HG02884 (cell line): ENCODE results near the gene SYVN1.
A peak's percentile ranks its signal among the peaks of the same experiment; 100 is the strongest.
"Not testable (repeated sequence)": the region's sequence is repeated elsewhere in the genome, so short reads cannot be mapped to it uniquely, and the experiment has no call there.

Source experiments
- ATAC-seq: cut with Tn5 transposase; IDR thresholded peaks from one replicate; pipeline ENCODE4 v1.9.1; 2021; ENCODE audit warnings: mild to moderate bottlenecking, moderate library complexity; ENCODE audit not compliant: unreplicated experiment

SYVN1 gene

DNA sequence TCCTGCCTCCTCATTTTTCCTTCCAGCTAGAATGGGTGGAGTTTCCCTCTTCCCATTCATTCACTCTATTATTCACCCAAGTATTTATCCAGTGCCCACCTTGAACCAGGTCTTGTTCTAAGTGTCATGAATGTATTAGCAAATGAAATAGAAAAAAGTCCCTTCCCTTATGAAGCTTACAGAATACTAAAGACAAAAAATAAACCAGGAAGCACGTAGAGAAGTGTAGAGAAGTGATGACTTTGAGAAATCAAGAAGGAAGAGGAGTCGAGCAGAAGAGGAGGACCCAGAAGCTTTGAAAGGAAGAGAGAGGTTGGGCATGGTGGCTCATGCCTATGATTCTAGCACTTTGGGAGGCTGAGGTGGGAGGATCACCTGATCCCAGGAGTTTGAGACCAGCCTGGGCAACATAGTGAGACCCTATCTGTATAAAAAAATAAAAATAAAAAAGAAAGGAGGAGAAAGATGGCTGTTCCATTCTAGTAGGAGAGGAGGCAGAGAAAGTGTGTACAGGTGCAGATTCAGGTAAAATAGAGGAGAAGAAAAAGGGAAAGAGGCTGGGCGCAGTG is 17.1 kb upstream of the SYVN1 start:
- no peak for ATAC-seq

DNA sequence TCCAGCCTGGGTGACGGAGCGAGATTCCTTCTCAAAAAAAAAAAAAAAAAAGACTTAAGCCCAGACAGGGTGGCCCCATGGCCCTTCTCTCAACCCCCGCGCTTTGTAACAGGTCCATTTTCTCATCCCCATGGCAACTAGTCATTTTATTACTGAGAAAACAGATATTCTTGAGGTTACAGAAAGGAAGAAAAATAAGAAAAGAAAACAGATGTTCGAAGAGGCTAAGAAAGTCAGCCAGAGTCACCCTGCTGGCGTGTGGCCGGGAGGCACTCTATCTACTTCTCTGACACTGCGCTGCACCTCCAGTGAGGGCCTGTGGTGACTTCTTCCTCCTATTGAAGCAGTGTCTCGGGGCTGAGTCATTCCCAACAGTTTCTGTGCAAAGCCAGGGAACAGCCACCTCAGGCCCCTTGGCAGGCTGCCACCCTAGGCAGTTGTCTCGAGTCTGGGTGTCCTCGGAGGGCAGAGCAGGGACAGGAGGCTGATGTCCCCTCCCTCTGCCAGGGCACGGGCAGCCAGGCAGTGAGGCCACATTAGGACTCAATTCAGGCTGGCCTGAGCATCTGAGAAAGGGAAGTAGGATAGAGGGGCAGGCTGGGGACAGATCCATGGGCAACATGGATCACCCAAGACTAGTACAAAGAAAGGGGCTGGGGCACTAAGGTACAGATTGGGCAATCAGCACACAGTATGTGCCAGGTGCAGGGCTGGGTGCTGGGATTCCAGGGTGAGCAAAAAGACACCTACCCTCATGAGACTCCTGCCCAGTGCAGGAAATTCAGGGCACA is 16.4 kb upstream of the SYVN1 start:
- no peak for ATAC-seq

DNA sequence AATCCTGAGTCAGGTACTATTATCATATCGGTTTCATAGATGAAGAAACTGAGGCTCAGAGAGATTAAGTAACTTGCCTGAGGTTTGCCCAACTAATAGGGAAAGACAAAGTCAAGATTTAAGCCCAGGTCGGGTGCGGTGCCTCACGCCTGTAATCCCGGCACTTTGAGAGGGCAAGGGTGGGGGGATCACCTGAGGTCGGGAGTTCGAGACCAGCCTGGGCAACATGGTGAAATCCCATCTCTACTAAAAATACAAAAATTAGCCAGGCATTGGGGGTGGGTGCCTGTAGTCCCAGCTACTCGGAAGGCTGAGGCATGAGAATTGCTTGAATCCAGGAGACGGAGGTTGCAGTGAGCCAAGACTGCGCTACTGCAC is 15.8 kb upstream of the SYVN1 start:
- ATAC-seq = not testable (repeated sequence)

DNA sequence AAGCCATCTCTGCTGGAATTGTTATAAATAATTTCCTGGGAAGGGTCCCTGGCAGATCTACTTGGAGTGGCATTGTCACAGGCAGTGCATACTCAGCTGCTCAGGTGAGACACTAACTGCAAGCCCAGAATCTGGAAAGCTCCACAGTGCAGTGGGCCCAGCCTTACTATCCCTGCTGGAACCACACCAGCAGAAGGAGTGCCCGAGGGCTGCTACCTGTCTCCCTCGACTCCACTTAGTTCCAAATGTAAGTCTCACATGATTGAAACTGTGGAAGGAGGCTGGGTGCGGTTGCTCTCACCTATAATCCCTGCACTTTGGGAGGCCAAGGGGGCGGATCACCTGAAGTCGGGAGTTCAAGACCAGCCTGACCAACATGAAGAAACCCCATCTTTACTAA is 14.3 kb upstream of the SYVN1 start:
- no peak for ATAC-seq

- ATAC-seq = no peak
Measured at GRCh38 chr11:65147352-65148075, 13.2 kb upstream of the SYVN1 start.

DNA sequence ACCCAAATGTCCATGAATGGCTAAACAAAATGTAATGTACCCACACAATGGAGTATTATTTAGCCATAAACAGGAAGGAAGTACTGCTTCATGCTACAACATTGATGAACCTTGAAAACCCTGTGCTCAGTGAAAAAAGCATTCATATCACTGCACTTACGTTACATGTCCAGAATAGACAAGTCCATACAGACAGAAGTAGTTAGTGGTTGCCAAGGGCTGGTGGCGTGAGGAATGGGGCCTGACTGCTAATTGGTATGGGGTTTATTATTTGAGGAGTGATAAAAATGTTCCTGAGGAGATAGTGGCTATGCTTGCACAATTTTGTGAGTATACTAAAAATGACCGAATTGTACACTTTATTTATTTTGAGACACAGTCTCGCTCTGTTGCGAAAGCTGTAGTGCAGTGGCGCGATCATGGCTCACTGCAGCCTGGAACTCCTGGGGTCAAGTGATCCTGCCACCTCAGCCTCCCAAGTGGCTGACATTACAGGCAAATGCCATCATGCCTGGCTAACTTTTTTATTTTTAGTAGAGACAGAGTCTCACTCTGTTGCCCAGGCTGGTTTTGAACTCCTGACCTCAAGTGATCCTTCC is 7.7 kb upstream of the SYVN1 start:
- no peak for ATAC-seq

DNA sequence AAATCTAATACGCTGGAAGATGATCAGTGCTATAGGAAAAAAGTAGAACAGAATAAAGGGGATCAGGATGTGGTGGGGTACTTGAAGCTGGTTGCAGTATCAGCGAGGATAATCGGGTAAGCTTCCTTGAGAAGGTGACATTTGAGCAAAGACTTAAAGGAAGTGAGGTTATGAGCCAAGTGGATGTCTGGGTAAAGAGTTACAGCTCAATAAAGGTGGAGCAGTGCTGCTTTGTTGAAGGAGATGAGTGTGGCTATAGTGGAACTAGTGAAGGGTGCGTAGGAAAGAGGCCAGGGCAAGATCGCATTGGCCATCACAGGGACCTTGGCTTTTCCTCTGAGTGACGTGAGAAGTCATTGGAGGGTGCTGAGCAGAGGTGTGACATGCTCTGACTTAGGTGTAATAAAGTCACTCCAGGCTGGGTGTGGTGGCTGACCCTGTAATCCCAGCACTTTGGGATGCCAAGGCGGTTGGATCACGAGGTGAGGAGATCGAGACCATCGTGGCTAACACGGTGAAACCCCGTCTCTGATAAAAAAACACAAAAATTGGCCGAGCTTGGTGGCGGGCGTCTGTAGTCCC is 2.3 kb upstream of the SYVN1 start:
- ATAC-seq = no peak

DNA sequence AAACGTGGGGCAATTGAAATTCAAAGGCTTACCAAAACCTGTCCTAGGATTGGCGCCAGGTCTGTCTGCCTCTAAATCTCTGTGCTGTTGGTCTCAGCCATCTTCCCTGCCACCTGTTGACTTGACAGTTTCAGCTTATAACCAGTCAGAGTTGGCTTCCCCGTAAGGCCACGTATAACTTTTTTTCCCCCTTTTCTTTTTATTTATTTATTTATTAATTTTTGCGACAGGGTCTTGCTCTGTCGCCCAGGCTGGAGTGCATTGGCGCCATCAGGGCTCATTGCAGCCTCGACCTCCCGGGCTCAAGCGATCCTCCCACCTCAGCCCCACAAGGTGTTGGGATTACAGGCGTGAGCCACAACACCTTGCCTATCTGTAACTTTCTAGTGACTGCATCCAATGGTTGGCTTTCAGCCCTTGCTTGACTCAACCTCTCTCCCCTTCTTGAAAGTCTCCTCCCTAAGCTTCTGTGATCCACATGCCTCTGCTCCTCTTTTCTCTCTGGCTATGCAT is 1.4 kb upstream of the SYVN1 start:
- ATAC-seq = no peak

DNA sequence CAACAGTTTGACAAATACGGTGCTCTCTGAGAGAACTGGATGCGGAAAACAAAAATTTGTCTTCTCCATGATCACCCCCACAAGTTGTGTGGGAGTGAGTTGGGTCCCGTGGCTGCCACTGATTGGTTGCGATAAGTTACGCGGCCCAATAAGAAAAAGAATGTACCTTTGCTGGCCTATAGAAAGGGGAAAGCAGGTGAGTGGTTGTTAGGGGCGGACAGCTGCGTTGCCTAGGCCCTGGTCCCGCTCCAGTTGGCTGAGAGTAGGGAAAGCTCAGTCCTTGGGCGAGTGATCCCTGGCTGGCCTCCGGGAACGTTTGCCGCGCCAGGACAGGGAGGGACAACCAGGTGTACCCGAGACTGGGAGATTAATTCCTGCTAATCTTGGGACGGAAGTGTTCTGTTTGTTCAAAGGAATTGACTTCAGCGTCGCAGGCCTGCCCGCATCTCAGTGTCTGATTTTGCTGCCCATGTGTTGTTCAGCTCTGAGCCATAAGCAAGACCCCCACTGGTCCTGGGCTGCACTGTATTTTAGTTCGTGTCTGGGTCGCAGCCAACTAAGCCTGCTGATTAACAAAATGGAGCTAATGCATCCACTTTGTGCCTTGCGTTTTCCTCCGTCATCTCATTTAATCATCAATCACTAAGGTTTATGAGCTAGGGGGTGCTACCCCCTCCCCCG is 773 bp upstream of the SYVN1 start:
- ATAC-seq = peak; percentile 70

- ATAC-seq = no peak
Measured at GRCh38 chr11:65133724-65134123, 595 bp downstream of the SYVN1 start.

DNA sequence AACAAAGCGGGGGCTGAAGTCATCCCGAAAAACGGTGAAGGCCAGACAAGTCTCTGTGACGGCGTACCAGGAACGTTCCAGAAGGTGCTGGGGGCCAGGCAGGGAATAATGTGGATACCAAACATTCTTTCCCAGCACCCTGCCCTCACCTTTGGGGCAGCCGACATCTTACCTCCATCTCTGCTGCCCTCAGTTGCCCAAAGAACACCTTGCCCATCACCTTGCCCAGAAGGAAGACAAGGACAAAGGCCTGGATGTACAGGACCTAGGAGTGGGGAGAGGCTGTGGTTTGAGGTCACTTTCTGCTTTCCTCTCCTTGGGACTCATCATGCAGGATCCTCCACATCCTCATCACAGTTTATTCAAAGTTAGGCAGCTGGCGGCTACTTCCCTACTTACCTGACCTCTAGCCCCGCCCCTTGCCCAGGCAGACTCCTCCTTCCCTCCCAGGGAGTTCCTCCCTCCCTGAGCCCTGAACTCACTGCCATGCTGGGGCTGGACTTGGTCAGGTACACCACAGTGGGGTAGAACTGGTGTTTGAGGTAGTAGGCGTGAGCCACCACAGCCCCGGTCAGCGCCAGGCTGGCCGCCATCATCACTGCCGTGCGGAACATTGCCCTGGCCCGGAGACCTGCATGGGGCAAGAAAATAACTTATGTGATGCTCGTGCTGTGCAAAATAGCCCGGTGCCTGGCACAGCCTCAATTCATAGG is 1.2 kb downstream of the SYVN1 start:
- ATAC-seq = no peak

DNA sequence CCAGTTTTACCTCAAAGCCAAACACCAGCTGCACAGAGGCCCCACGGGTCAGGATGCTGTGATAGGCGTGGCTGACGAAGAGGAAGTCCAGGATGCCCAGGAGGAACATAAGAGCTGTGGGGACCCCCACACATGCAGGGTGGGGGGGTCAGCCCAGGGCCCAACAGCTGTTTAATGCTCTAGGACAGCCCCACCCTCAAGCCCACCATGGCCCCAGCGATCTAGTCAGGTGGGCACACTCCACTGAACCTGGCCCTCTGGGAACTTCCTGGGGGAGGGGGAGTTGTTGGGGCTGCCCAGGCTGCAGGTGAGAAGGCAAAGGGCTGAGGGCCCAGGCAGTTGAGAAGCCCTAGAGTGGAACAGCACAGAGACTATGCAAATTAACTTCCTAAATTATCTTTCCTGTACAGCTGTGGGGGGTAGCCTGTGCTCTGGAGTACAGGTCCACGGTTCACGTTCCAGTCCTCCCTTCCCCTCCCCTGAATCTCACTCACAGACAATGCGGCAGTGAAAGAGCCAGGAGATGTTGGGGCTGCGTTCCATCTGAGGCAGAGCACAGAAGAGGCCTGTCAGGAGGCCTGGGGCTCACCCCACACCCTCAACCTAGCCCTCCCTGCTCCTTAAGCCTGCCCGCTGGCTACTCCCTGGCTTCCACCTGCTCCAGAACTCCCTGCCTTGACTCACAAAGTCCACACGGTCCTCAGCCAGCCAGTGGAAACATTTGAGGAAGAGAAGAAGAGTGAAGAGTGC is 1.9 kb downstream of the SYVN1 start:
- ATAC-seq = peak; percentile 38

DNA sequence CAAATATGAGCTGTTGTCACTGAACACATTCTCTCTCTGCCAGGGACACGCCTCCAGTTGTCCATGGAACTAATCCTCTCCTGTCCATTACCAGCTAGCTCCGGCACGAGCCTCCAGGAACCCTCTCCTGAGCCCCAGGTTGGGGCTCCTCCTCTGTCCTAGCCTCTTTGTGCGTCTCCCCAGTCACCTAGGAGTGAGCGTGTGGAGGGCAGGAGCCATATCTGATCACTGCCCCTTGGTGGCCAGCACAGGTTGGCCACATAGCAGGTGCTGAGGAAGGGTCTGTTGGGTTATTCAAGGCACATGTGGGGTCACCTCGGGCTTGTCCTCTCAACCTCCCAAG is 2.5 kb downstream of the SYVN1 start:
- no peak for ATAC-seq

DNA sequence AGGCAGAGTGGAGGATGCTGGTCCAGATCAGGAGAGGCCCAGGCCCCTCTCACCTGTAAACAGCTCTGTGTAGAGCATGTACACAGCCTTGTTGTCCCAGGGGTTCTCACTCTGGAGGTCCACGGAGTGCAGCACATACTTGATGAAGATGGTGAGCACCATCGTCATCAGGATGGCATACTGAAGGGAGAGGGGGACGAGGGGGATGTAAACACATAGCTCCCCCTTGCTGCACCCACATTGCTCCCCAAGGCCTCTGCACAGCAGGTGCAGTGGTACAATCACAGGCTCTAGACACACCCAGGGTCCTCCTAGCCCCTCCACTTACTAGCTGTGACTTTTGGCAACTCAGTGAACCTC is 2.9 kb downstream of the SYVN1 start:
- ATAC-seq = no peak

- no peak for ATAC-seq
Measured at GRCh38 chr11:65130631-65131416, 3.5 kb downstream of the SYVN1 start.

DNA sequence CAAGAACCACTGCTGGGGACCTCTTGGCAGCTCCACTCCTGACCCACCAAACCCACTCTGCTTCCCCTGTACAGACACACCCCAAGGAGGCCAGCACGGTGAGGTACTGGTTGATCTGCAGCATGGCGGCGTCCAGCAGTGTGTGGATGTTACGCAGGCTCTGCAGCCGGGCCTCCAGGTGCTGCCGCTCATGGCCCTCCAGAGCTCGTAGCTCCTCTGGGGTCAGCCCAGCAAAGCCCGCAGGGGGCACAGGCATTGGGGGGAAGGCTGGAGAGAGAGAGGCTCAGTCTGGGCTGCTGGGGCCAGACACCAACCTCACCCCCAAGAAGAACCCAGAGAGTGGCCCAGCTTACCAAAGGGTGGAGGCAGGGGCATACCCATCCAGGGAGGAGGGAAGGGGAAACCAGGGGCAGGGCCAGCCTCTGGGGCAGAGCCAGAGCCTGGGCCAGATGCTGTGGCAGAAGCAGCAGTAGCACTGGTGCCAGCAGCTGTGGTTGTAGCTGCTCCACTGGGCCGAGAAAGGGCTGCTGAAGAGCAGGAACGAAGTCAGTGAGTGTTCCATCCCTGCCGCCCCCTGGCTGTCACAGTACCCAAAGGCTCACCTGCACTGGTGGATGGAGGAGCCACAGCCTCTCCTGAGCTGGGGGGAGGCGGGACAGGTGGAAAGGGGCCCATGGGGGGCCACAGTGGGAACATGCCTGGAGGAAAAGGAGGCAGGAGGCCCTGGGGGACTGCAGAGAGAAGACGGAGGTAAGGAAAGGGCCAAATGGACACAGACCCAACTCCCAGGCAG is 4.5 kb downstream of the SYVN1 start:
- ATAC-seq = no peak

- ATAC-seq = no peak
Measured at GRCh38 chr11:65128182-65129145, 5.9 kb downstream of the SYVN1 start.
